Transverse colon (tissue), 4 donors: ENCODE results near the gene CYP1A2. TPM values are rescaled to one million over a fixed set of nuclear protein-coding genes. Genes with fewer than 3 reads are reported as not detected.
"Not testable (repeated sequence)": the region's sequence is repeated elsewhere in the genome, so short reads cannot be mapped to it uniquely, and the experiment has no call there.

Experiments used
- DNase-seq: peaks from one replicate; pipeline ENCODE4 v3.0.0-alpha.2; 2019
- H3K27ac ChIP-seq, 4 donors: fragments of 200-600 bp; sonication (generic); 2 replicates each; pipeline ENCODE4 v1.5.1; 2016 to 2018; ENCODE audit warnings: inconsistent platforms in 4 of 4
- H3K27me3 ChIP-seq: fragments of 200-600 bp; sonication (generic); 2 replicates; pipeline ENCODE4 v1.5.1; 2017; ENCODE audit warnings: inconsistent platforms
- H3K36me3 ChIP-seq, 4 donors: fragments of 200-600 bp; sonication (generic); 2 replicates each; pipeline ENCODE4 v1.5.1; 2017 to 2019; ENCODE audit warnings: inconsistent platforms in 4 of 4
- H3K4me1 ChIP-seq, 4 donors: fragments of 200-600 bp; sonication (generic); 2 replicates each; pipeline ENCODE4 v1.5.1; 2017 to 2020; ENCODE audit warnings: inconsistent platforms in 4 of 4
- H3K4me3 ChIP-seq, 4 donors: fragments of 200-600 bp; sonication (generic); 1 replicate in 1 of 4; 2 replicates in 3 of 4; pipeline versions ENCODE4 v1.5.1 to v1.6.1; 2017 to 2019; ENCODE audit warnings: inconsistent platforms in 4 of 4
- H3K9me3 ChIP-seq, 2 donors: fragments of 200-600 bp; sonication (generic); 2 replicates each; pipeline ENCODE4 v1.5.1; 2017 to 2019; ENCODE audit warnings: inconsistent platforms in 2 of 2
- CTCF ChIP-seq, 5 experiments: fragments of 200-600 bp in 3 of 5; fragments of 450-650 bp in 2 of 5; sonication (generic) in 3 of 5; IDR thresholded peaks; 1 replicate in 2 of 5; 2 replicates in 3 of 5; pipeline ENCODE4 v1.5.1; 2016 to 2017; ENCODE audit warnings: antibody characterized with exemption in 5 of 5, inconsistent platforms in 3 of 5, mild to moderate bottlenecking in 2 of 5, moderate library complexity in 1 of 5
- EP300 ChIP-seq: sonication (generic); formaldehyde crosslinking; IDR thresholded peaks from one replicate; pipeline ENCODE4 v1.6.1; 2017; ENCODE audit warnings: antibody characterized with exemption, low read depth
- POLR2A ChIP-seq: fragments of 450-650 bp; IDR thresholded peaks from one replicate; pipeline ENCODE4 v1.6.1; 2016; ENCODE audit warnings: antibody characterized with exemption, mild to moderate bottlenecking, moderate library complexity
- POLR2AphosphoS5 ChIP-seq, 3 donors: sonication (generic); formaldehyde crosslinking; IDR thresholded peaks; one replicate each; pipeline ENCODE4 v1.6.1; 2016; ENCODE audit warnings: antibody characterized with exemption in 3 of 3
- WGBS, 2 donors: methylation state at CpG; one replicate each; pipeline ENCODE4 v1.1.5; 2018; ENCODE audit warnings: low coverage in 1 of 2; 5-methylcytosine and 5-hydroxymethylcytosine counted together
- in situ Hi-C, 4 donors: fragments of 200-750 bp; cut with MboI; loops; one replicate each; pipeline versions ENCODE4 v1.15.0 to v1.15.1; 2017; ENCODE audit warnings: low sequenced_read_pairs in 3 of 4, low pct_ligation_motif_present in 1 of 4, low pct_unique_long_range_greater_than_20kb in 1 of 4
- intact Hi-C: fragments of 100-400 bp; cut with DNase I; formaldehyde crosslinking; loops from one replicate; pipeline ENCODE4 v1.15.1; 2023; ENCODE audit warnings: low total_unique reads
- total RNA-seq, 4 donors: library from RNA; depleted of rRNA; stranded (reverse); fragments of >200 nt; gene quantifications; one replicate each; pipeline ENCODE4 v1.1.0, GENCODE V29; 2016

CYP1A2 gene
- total RNA-seq, 4 donors from 2014 or later = not detected

- Histone ChIP-seq H3K36me3 (no peaks in the 10 kb centered on the region), H3K27me3 (peaks cover 58% of the 10 kb centered on the region), H3K4me3 (peak overlapping the region; percentile 39 to 63 (median 45)), H3K4me1 (peaks cover 7 to 17% (median 14%) of the 10 kb centered on the region in 4 donors), H3K9me3 (no peaks in the 10 kb centered on the region), H3K27ac (no peak overlapping the region)
- in situ Hi-C loops (no loop called here), intact Hi-C loops (no loop called here)
- no peak for DNase-seq
- TF ChIP-seq POLR2A = no peak
- no peak for TF ChIP-seq EP300
- no peak for TF ChIP-seq POLR2AphosphoS5 (IDR thresholded peaks at IDR 0.05)
- 39% methylated on average over 24 of the region's 24 CpGs; no CpG with 5 or more reads in 1 of the 2 donors for WGBS, 2 donors
Observed at GRCh38 chr15:74726774-74727164, 21.9 kb upstream of the CYP1A2 start.

GRCh38 chr15:74727727-74728126, 20.9 kb upstream of the CYP1A2 start:
- H3K9me3 ChIP-seq = no peaks in the 10 kb centered on the region
- no peak overlapping the region for H3K4me3 ChIP-seq
- H3K4me1 ChIP-seq = peaks cover 7 to 17% (median 14%) of the 10 kb centered on the region in 4 donors
- WGBS, 2 donors = 65 to 83% methylated on average over 1 to 7 of the region's 7 CpGs
- TF ChIP-seq EP300 (no peak), CTCF (IDR thresholded peaks at IDR 0.05) (no peak), POLR2A (no peak), POLR2AphosphoS5 (IDR thresholded peaks at IDR 0.05) (no peak)
- in situ Hi-C loops (no loop called here), intact Hi-C loops (no loop called here)
- no peaks in the 10 kb centered on the region for H3K36me3 ChIP-seq
- no peak for DNase-seq
- H3K27ac ChIP-seq = no peak overlapping the region
- H3K27me3 ChIP-seq = peaks cover 68% of the 10 kb centered on the region

DNA sequence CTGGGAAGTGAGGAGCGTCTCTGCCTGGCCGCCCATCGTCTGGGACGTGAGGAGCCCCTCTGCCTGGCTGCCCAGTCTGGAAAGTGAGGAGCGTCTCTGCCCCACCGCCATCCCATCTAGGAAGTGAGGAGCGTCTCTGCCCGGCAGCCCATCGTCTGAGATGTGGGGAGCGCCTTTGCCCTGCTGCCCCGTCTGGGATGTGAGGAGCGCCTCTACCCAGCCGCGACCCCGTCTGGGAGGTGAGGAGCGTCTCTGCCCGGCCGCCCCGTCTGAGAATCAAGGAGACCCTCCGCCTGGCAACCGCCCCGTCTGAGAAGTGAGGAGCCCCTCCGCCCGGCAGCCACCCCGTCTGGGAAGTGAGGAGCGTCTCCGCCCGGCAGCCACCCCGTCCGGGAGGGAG, 19.9 kb upstream of the CYP1A2 start:
- 92% methylated on average over 12 of the region's 30 CpGs; no CpG with 5 or more reads in 1 of the 2 donors for WGBS, 2 donors
- in situ Hi-C loops = not testable (repeated sequence)
- H3K27me3 ChIP-seq = peaks cover 78% of the 10 kb centered on the region

DNA sequence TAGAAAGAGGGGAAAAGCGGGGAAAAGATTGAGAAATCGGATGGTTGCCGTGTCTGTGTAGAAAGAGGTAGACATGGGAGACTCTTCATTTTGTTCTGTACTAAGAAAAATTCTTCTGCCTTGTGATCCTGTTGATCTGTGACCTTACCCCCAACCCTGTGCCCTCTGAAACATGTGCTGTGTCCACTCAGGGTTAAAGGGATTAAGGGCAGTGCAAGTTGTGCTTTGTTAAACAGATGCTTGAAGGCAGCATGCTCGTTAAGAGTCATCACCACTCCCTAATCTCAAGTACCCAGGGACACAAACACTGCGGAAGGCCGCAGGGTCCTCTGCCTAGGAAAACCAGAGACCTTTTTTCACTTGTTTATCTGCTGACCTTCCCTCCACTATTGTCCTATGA, 19.3 kb upstream of the CYP1A2 start:
- intact Hi-C loops, H3K4me3 ChIP-seq: not testable (repeated sequence)

More for the DNA sequence above, 19.9 kb upstream of the CYP1A2 start:
- H3K9me3 ChIP-seq, H3K27ac ChIP-seq, H3K4me3 ChIP-seq, intact Hi-C loops, DNase-seq, H3K36me3 ChIP-seq: not testable (repeated sequence)
- peaks cover 7 to 17% (median 14%) of the 10 kb centered on the region in 4 donors for H3K4me1 ChIP-seq

GRCh38 chr15:74730619-74731316, 17.9 kb upstream of the CYP1A2 start:
- DNase-seq = no peak
- TF ChIP-seq POLR2AphosphoS5 (IDR thresholded peaks at IDR 0.05) (no peak), EP300 (no peak)
- in situ Hi-C loops = no loop called here
- Histone ChIP-seq H3K4me1 (peaks cover 7 to 13% (median 13%) of the 10 kb centered on the region in 4 donors), H3K36me3 (no peaks in the 10 kb centered on the region), H3K27me3 (peaks cover 73% of the 10 kb centered on the region), H3K9me3 (no peaks in the 10 kb centered on the region), H3K4me3 (no peak overlapping the region), H3K27ac (no peak overlapping the region)
- intact Hi-C loops = no loop called here
- WGBS, 2 donors = 81 to 100% methylated on average over 2 to 7 of the region's 7 CpGs

More for the DNA sequence above, 19.3 kb upstream of the CYP1A2 start:
- DNase-seq, H3K9me3 ChIP-seq, in situ Hi-C loops, H3K27ac ChIP-seq, H3K36me3 ChIP-seq: not testable (repeated sequence)
- Histone ChIP-seq H3K27me3 (peaks cover 82% of the 10 kb centered on the region), H3K4me1 (peaks cover 7 to 17% (median 14%) of the 10 kb centered on the region in 4 donors)
- 46 to 75% methylated on average over 3 to 6 of the region's 6 CpGs for WGBS, 2 donors

- H3K4me1 ChIP-seq = no peaks in the 10 kb centered on the region
- peaks cover 63% of the 10 kb centered on the region for H3K27me3 ChIP-seq
- no peak for TF ChIP-seq EP300
- no peak for TF ChIP-seq POLR2A
- TF ChIP-seq CTCF (IDR thresholded peaks at IDR 0.05) = no peak
- TF ChIP-seq POLR2AphosphoS5 (IDR thresholded peaks at IDR 0.05) = no peak
- WGBS, 2 donors = 80 to 82% methylated on average over 1 to 5 of the region's 5 CpGs
- H3K36me3 ChIP-seq = no peaks in the 10 kb centered on the region
- DNase-seq = no peak
- no peak overlapping the region for H3K27ac ChIP-seq
- in situ Hi-C loops = no loop called here
- H3K4me3 ChIP-seq = no peak overlapping the region
- intact Hi-C loops = no loop called here
- no peaks in the 10 kb centered on the region for H3K9me3 ChIP-seq
Observed at GRCh38 chr15:74732846-74733245, 15.8 kb upstream of the CYP1A2 start.
